Calu3 (cell line): ENCODE data around the gene SLC22A14. TPM values are rescaled to one million over a fixed set of nuclear protein-coding genes. Genes with fewer than 3 reads are reported as not detected.

Source experiments
- BruUV-seq: library from RNA; stranded (reverse); fragments of 400-500 nt; replicated peaks from 2 replicates; lab custom pipeline; 2021; lab: Mats Ljungman, UMichigan
- CTCF ChIA-PET: fragments of 300-600 bp; sonication (Branson Sonifier 250); formaldehyde crosslinking; loops from one replicate; lab custom pipeline; 2022; ENCODE audit warnings: antibody characterized with exemption; lab: Charles Lee
- DNase-seq: peaks from one replicate; pipeline ENCODE4 v3.0.0; 2022
- H3K27ac Mint-ChIP-seq: one replicate; pipeline ENCODE4 v1.8.0; 2022; ENCODE audit warnings: mixed read lengths; ENCODE audit not compliant: unreplicated experiment
- H3K27me3 Mint-ChIP-seq: one replicate; pipeline ENCODE4 v1.8.0; 2022; ENCODE audit warnings: mixed read lengths; ENCODE audit not compliant: unreplicated experiment
- H3K36me3 Mint-ChIP-seq: one replicate; pipeline ENCODE4 v1.8.0; 2022; ENCODE audit warnings: mild to moderate bottlenecking, moderate library complexity, mixed read lengths; ENCODE audit not compliant: insufficient read depth, unreplicated experiment
- H3K4me1 Mint-ChIP-seq: one replicate; pipeline ENCODE4 v1.8.0; 2022; ENCODE audit warnings: mild to moderate bottlenecking, low read depth, mixed read lengths; ENCODE audit not compliant: unreplicated experiment
- H3K4me3 Mint-ChIP-seq: one replicate; pipeline ENCODE4 v1.8.0; 2022; ENCODE audit warnings: mild to moderate bottlenecking, low read depth, moderate library complexity, mixed read lengths; ENCODE audit not compliant: unreplicated experiment
- H3K9me3 Mint-ChIP-seq: one replicate; pipeline ENCODE4 v1.8.0; 2022; ENCODE audit warnings: low read depth, mixed read lengths; ENCODE audit not compliant: unreplicated experiment
- intact Hi-C: fragments of 100-400 bp; cut with micrococcal nuclease; formaldehyde crosslinking; loops from one replicate; pipeline ENCODE4 v1.10.0; 2022; ENCODE audit not compliant: unreplicated experiment
- total RNA-seq: library from RNA; stranded (reverse); gene quantifications from 2 replicates; pipeline ENCODE4 v1.2.3, GENCODE V29; 2022
- TF ChIP-seq, protein P1 (sequence below): fragments of 200-600 bp; IDR thresholded peaks from one replicate; pipeline ENCODE4 v1.8.0; 2022; ENCODE audit warnings: antibody characterized with exemption; ENCODE audit not compliant: unreplicated experiment

Gene SLC22A14
- total RNA-seq, 1 experiment from 2014 or later, result 1.8 TPM

DNA sequence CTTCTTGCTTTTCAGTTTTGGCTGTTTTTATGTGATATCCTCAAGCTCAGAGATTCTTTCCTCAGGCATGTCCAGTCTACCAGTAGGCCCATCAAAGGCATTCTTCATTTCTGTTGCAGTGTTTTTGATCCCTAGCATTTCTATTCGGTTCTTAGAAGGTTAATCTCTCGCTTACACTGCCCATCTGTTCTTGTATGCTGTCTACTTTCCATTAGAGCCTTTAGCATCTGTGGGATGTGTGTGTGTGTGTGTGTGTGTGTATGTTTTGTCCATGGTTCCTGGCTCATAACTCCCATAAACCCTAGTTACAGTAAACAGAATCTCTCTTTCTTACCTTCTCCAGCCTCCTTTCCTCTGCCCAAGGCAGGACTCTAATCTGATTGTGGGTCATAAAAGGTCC lies 21.6 kb upstream of the SLC22A14 start:
- TF ChIP-seq, protein P1, sequence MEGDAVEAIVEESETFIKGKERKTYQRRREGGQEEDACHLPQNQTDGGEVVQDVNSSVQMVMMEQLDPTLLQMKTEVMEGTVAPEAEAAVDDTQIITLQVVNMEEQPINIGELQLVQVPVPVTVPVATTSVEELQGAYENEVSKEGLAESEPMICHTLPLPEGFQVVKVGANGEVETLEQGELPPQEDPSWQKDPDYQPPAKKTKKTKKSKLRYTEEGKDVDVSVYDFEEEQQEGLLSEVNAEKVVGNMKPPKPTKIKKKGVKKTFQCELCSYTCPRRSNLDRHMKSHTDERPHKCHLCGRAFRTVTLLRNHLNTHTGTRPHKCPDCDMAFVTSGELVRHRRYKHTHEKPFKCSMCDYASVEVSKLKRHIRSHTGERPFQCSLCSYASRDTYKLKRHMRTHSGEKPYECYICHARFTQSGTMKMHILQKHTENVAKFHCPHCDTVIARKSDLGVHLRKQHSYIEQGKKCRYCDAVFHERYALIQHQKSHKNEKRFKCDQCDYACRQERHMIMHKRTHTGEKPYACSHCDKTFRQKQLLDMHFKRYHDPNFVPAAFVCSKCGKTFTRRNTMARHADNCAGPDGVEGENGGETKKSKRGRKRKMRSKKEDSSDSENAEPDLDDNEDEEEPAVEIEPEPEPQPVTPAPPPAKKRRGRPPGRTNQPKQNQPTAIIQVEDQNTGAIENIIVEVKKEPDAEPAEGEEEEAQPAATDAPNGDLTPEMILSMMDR, result no peak
- no peak overlapping the region for H3K27ac Mint-ChIP-seq
- no peak for DNase-seq
- H3K36me3 Mint-ChIP-seq, result peaks cover 12% of the 10 kb centered on the region
- no TSS peak for BruUV-seq
- no peaks in the 10 kb centered on the region for H3K9me3 Mint-ChIP-seq
- no peaks in the 10 kb centered on the region for H3K4me1 Mint-ChIP-seq
- no peaks in the 10 kb centered on the region for H3K27me3 Mint-ChIP-seq
- intact Hi-C loops, result no loop called here
- CTCF ChIA-PET, result interaction anchor here (0.9 kb wide), 1 partner anchor 38 kb away, joined by 3 read pairs; no protein-coding TSS in a partner anchor
- H3K4me3 Mint-ChIP-seq, result no peak overlapping the region

DNA sequence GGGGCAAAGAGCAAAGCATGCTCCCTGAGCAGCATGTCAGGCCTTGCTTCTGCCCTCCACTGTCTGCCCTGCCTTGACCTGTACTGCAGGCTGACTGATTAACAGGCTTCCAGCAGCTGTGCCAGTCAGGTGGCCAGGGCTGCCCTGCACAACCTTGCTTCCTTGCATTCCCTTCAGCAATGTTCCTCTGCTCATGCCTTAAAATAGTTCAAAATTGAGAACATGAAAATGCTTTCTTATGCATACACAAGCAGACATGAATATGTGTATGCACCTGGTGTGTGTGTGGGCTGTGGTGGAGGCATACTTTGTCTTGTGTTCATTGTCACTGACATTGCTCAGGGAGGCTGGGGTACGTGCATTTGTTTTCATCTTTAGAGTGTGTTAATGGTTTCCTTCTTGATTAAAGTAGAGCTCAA lies 17.7 kb upstream of the SLC22A14 start:
- Mint-ChIP-seq H3K36me3 (peaks cover 7% of the 10 kb centered on the region), H3K27ac (no peak overlapping the region), H3K9me3 (no peaks in the 10 kb centered on the region), H3K4me3 (no peak overlapping the region), H3K27me3 (no peaks in the 10 kb centered on the region), H3K4me1 (no peaks in the 10 kb centered on the region)
- intact Hi-C loops, result no loop called here
- no peak for DNase-seq
- CTCF ChIA-PET, result interaction anchor here (1.0 kb wide), 1 partner anchor 34 kb away, joined by 3 read pairs; no protein-coding TSS in a partner anchor
- BruUV-seq, result no TSS peak
- TF ChIP-seq, protein P1, result no peak

DNA sequence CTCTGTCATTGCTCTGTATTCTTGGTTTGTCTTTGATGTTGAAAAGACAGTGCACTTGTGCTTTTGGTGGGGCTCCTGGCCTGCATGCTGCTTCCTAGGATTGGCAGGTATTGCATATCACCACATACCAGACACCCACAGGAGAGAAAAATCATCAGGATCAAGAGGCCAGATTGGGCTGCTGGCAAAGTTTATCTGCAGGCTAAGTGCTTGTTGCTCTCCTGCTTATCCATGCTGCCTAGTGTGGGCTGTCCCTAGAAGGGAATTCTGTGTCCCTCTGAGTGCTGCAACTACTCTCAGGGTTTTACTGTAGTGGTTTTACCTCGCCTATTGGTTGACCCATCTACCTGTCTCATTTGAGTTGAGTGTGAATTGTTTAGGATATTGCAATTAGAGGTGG lies 17.3 kb upstream of the SLC22A14 start:
- no peak overlapping the region for H3K4me3 Mint-ChIP-seq
- intact Hi-C loops, result no loop called here
- H3K27me3 Mint-ChIP-seq, result no peaks in the 10 kb centered on the region
- BruUV-seq, result no TSS peak
- H3K9me3 Mint-ChIP-seq, result no peaks in the 10 kb centered on the region
- no peak for DNase-seq
- TF ChIP-seq, protein P1, result no peak
- H3K36me3 Mint-ChIP-seq, result peaks cover 7% of the 10 kb centered on the region
- no peak overlapping the region for H3K27ac Mint-ChIP-seq
- CTCF ChIA-PET, result interaction anchor here (1.0 kb wide), 1 partner anchor 33 kb away, joined by 3 read pairs; no protein-coding TSS in a partner anchor
- H3K4me1 Mint-ChIP-seq, result no peaks in the 10 kb centered on the region

DNA sequence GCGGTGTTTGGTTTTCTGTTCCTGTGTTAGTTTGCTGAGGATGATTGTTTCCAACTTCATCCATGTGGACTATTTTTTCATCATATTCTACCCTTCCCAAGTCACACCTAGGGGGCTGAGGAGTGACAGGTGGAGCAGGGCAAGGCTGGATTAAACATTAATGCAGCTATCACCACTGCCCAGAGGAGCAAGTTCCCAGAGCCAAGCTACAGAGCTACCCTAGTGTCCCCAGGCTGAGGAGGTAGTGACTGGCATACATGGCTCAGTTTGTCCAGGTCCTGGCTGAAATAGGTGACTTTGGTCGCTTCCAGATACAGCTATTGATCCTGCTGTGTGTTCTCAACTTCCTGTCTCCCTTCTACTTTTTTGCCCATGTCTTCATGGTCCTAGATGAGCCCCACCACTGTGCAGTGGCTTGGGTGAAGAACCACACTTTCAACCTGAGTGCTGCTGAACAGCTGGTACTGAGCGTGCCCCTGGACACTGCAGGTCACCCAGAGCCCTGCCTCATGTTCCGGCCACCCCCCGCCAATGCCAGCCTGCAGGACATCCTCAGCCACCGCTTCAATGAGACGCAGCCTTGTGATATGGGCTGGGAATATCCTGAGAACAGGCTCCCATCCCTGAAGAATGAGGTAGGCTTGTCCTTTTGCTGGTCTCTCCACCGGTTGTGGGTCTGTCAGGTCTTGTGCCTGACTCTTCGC lies 16.3 kb upstream of the SLC22A14 start, which contains the start of gene SLC22A13:
Gene SLC22A13, plus strand, starts transcription at position 209 of the 704 bp plus-strand sequence. Its CDS starts 49 bp downstream, at position 258.
- Mint-ChIP-seq H3K4me1 (no peaks in the 10 kb centered on the region), H3K36me3 (no peaks in the 10 kb centered on the region), H3K27me3 (no peaks in the 10 kb centered on the region), H3K27ac (no peak within 1 kb of the TSS), H3K9me3 (no peaks in the 10 kb centered on the region), H3K4me3 (no peak within 1 kb of the TSS)
- CTCF ChIA-PET, result no interaction called here
- DNase-seq, result no peak
- TF ChIP-seq, protein P1, result no peak
- intact Hi-C loops, result no loop called here
- BruUV-seq, result no TSS peak
